ENCODE data around the gene SLC22A1. TPM values are rescaled to one million over a fixed set of nuclear protein-coding genes. Genes with fewer than 3 reads are reported as not detected.

SLC22A1 gene
- total and polyA plus RNA-seq, 2 of the 13 experiments (the other 11 are each of a cell fraction or from before 2014, with no cell fraction given): 0.80 to 0.87 TPM

DNA sequence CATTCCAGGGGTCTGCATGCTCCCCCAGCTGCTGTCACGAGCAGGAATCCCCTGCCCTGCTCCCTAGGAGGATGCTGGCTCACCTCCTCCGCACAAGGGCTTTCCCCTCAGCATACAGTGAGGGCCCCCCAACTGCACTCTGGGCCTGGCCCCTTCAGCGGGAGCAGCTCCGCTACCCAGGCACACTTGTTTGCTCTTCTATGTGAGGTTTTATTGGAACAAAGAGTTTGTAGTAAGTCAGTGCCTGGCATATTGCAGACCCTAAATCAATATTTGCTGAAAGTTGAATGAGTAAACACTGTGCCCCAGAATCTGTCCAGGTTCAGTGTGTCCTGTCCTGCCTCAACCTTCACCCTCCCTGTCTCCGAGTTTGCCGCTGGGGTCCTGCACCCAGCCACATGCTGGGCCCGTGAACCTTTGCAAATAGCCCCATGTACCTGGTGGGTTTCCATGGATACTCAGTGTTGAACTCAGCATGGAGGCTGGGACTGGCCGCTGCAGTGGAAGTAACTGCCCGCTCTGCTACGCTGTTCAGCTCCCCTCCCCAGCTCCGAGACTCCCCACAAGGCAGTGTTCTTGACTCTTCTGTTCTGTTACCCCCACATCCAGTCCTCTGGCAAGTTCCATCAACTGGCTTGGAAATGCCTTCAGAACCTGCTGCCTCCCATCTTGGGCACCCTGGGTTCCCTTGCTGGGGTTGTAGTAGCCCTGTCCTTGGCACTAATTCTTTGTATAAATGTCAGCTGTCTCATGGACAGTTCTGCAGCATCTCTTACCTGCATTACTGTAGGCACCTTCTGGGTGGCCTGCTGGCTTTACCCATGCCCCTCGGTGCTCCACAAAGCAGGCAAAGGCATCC lies 15.7 kb downstream of the SLC22A1 start:
- no peaks in the 10 kb centered on the region for H3K36me3 ChIP-seq (replicated peaks in 1 of 2; ENCODE audit: control insufficient read depth in 1 of 2, insufficient read depth in 2 of 2, low read length in 2 of 2)
- peak overlapping the region in 1 of 3 experiments; percentile 40; a peak in 2 of 6 replicates for H3K4me3 ChIP-seq (replicated peaks in 1 of 3; ENCODE audit: insufficient read depth in 1 of 3, low read depth in 2 of 3, low read length in 3 of 3)
- H3K9ac ChIP-seq (ENCODE audit: insufficient read depth, low read depth, low read length): peak overlapping the region; percentile 40
- peak; percentile 82 for ATAC-seq
- POLR2A ChIA-PET: interaction anchor here (0.8 to 1.5 kb wide), 2 partner anchors 258 to 318 kb away, joined by 3 read pairs; no protein-coding TSS in a partner anchor
- CTCF ChIA-PET (ENCODE audit: low intra/inter-chr PET ratio, low total read pairs): interaction anchor here (0.9 to 2.6 kb wide), 4 partner anchors 23 to 397 kb away, joined by 3 to 23 read pairs (median 6); no protein-coding TSS in a partner anchor
- no peak overlapping the region for H2AFZ ChIP-seq (ENCODE audit: low read length)
- DNase-seq (ENCODE audit: low spot score): peak; percentile 80
- in situ Hi-C loops (cut with HindIII; ENCODE audit: extremely low pct_ligation_motif_present, low pct_unique_long_range_greater_than_20kb): no loop called here
- WGBS (ENCODE audit: low lambda C conversion rate): 12% methylated on average over 11 of the region's 12 CpGs
- H3K4me1 ChIP-seq (ENCODE audit: insufficient read depth, low read length): peaks cover 66% of the 10 kb centered on the region
- FAIRE-seq: peak; percentile 81
- H3K27ac ChIP-seq (ENCODE audit: extremely low read length, insufficient read depth, low read length): peak overlapping the region; percentile 60
- no peaks in the 10 kb centered on the region for H3K9me3 ChIP-seq (ENCODE audit: low read length)
- no TSS peak for BruUV-seq (replicated peaks)
- H3K79me2 ChIP-seq (ENCODE audit: insufficient read depth, low read length): no peaks in the 10 kb centered on the region
- intact Hi-C loops (cut with micrococcal nuclease; ENCODE audit: unreplicated experiment): loop anchor here (5.0 to 10.0 kb wide), 3 partner anchors 117 to 255 kb away; partner anchors contain the start of genes SLC22A2 and SLC22A3
- no peaks in the 10 kb centered on the region for H4K20me1 ChIP-seq (ENCODE audit: insufficient read depth, low read length)
- H3K27me3 ChIP-seq (ENCODE audit: control insufficient read depth in 1 of 2, insufficient read depth in 2 of 2, low read length in 2 of 2): no peaks in the 10 kb centered on the region
- H3K4me2 ChIP-seq (ENCODE audit: low read depth, low read length): peak overlapping the region; percentile 52
- no peak for TF ChIP-seq PAX8 (CRISPR knock-in tag; IDR thresholded peaks at IDR 0.05; ENCODE audit: borderline replicate concordance)
- TF ChIP-seq, protein P1, sequence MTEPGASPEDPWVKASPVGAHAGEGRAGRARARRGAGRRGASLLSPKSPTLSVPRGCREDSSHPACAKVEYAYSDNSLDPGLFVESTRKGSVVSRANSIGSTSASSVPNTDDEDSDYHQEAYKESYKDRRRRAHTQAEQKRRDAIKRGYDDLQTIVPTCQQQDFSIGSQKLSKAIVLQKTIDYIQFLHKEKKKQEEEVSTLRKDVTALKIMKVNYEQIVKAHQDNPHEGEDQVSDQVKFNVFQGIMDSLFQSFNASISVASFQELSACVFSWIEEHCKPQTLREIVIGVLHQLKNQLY (CRISPR knock-in tag; IDR thresholded peaks at IDR 0.05): peak; percentile 99
- peak; percentile 44 for TF ChIP-seq TEAD3 (CRISPR knock-in tag; optimal IDR thresholded peaks at IDR 0.05; ENCODE audit: borderline replicate concordance)
- TF ChIP-seq DR1 (CRISPR knock-in tag; IDR thresholded peaks at IDR 0.05): no peak
- TF ChIP-seq, protein P2, sequence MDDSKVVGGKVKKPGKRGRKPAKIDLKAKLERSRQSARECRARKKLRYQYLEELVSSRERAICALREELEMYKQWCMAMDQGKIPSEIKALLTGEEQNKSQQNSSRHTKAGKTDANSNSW (CRISPR knock-in tag; IDR thresholded peaks at IDR 0.05; ENCODE audit: borderline replicate concordance): no peak
- no peak for TF ChIP-seq POLR2A (IDR thresholded peaks at IDR 0.05; ENCODE audit: insufficient read depth in 1 of 2, low read depth in 2 of 2, low read length in 2 of 2)
- TF ChIP-seq, protein P3, sequence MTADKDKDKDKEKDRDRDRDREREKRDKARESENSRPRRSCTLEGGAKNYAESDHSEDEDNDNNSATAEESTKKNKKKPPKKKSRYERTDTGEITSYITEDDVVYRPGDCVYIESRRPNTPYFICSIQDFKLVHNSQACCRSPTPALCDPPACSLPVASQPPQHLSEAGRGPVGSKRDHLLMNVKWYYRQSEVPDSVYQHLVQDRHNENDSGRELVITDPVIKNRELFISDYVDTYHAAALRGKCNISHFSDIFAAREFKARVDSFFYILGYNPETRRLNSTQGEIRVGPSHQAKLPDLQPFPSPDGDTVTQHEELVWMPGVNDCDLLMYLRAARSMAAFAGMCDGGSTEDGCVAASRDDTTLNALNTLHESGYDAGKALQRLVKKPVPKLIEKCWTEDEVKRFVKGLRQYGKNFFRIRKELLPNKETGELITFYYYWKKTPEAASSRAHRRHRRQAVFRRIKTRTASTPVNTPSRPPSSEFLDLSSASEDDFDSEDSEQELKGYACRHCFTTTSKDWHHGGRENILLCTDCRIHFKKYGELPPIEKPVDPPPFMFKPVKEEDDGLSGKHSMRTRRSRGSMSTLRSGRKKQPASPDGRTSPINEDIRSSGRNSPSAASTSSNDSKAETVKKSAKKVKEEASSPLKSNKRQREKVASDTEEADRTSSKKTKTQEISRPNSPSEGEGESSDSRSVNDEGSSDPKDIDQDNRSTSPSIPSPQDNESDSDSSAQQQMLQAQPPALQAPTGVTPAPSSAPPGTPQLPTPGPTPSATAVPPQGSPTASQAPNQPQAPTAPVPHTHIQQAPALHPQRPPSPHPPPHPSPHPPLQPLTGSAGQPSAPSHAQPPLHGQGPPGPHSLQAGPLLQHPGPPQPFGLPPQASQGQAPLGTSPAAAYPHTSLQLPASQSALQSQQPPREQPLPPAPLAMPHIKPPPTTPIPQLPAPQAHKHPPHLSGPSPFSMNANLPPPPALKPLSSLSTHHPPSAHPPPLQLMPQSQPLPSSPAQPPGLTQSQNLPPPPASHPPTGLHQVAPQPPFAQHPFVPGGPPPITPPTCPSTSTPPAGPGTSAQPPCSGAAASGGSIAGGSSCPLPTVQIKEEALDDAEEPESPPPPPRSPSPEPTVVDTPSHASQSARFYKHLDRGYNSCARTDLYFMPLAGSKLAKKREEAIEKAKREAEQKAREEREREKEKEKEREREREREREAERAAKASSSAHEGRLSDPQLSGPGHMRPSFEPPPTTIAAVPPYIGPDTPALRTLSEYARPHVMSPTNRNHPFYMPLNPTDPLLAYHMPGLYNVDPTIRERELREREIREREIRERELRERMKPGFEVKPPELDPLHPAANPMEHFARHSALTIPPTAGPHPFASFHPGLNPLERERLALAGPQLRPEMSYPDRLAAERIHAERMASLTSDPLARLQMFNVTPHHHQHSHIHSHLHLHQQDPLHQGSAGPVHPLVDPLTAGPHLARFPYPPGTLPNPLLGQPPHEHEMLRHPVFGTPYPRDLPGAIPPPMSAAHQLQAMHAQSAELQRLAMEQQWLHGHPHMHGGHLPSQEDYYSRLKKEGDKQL (CRISPR knock-in tag; IDR thresholded peaks at IDR 0.05; ENCODE audit: low read depth): peak; percentile 81
- TF ChIP-seq, protein P4, sequence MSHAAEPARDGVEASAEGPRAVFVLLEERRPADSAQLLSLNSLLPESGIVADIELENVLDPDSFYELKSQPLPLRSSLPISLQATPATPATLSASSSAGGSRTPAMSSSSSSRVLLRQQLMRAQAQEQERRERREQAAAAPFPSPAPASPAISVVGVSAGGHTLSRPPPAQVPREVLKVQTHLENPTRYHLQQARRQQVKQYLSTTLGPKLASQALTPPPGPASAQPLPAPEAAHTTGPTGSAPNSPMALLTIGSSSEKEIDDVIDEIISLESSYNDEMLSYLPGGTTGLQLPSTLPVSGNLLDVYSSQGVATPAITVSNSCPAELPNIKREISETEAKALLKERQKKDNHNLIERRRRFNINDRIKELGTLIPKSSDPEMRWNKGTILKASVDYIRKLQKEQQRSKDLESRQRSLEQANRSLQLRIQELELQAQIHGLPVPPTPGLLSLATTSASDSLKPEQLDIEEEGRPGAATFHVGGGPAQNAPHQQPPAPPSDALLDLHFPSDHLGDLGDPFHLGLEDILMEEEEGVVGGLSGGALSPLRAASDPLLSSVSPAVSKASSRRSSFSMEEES (CRISPR knock-in tag; IDR thresholded peaks at IDR 0.05): 0 out of 2 replicates have a peak, but pooled peaks have one; percentile 40
- no peak for TF ChIP-seq SETDB1 (CRISPR knock-in tag; IDR thresholded peaks at IDR 0.05; ENCODE audit: borderline replicate concordance)
- peak; percentile 96 for TF ChIP-seq SKI (IDR thresholded peaks at IDR 0.05; ENCODE audit: partially characterized antibody)
- peak; percentile 33; the same call in 1 of the 2 replicates for TF ChIP-seq CEBPG (CRISPR knock-in tag; IDR thresholded peaks at IDR 0.05)
- TF ChIP-seq JARID2 (CRISPR knock-in tag; IDR thresholded peaks at IDR 0.05; ENCODE audit: insufficient replicate concordance): peak; percentile 22
- TF ChIP-seq, protein P5, sequence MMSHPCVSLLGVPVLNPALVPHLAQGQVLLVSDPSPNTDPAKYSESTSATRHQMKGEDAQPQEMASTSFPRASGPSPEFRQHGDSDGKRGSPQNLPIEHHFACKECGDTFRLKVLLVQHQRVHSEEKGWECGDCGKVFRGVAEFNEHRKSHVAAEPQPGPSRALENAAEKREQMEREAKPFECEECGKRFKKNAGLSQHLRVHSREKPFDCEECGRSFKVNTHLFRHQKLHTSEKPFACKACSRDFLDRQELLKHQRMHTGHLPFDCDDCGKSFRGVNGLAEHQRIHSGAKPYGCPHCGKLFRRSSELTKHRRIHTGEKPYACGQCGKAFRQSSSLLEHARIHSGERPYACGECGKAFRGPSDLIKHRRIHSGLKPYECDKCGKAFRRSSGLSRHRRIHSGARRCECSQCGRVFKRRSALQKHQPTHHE (CRISPR knock-in tag; IDR thresholded peaks at IDR 0.05; ENCODE audit: borderline replicate concordance): no peak; the same call in 1 of the 2 replicates
- TF ChIP-seq NFKBIZ (CRISPR knock-in tag; IDR thresholded peaks at IDR 0.05): no peak; the same call in none of the 2 replicates

Measured in HepG2 (cell line).